Measurements from ENCODE around the gene MAML2.

The MAML2 gene

DNA sequence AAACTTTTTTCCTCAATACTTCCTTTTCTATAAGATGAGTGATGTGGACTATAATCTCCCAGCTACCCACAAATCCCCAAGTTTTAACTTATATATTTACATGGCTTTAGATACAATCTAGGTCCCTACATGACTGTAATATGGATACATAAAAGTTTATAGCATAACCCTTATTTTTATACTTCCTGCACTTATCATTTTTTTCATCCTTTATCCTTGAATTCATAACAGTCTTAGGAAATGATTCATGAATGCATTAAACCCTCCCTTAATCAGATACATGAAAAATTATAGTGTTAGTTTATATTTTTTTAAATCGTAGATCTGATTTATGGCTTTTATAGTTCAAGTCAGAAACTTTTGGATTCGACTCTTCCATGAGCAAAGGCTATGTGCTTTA, 195.8 kb downstream of the MAML2 start:
- no peak for DNase-seq

DNA sequence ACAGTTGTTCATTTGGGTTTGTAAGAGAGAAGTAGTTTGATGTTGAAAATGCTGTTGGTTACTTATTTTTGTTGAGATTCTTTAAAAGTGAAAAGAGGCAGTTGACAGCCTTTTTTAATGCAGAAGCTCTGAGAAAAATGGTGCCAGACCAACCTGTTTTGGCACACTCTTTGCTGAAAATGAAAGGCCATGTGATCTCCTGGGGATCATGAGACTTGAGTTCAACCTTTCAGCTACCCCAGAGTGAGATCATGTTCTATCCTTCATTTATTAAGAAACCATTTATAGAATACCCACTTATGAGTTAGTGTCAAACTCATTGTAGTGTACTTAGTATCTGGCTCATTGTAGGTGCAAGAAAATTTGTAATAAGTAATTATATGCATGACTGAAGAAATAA, 196.2 kb downstream of the MAML2 start:
- DNase-seq, result no peak

DNA sequence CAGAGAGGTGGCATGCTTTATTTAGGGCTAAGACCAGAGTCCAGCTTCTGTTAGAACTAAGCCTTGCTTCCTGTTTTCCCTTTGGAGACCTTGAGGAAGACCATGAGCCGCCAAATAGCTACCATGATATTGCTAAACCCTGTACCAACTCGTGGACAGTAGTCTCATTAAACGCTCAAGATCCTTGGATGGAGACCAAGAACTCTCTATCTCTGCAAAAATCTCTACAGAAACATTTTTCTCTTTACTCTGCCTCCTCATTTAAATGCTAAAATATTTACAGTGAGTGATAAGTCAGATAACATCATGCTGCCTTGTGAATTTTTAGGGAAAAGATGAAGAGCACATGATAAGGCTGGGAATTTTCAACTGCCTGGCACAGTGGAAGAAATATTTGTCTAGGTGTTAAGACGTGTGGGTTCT, 197.8 kb downstream of the MAML2 start:
- DNase-seq, result no peak

DNA sequence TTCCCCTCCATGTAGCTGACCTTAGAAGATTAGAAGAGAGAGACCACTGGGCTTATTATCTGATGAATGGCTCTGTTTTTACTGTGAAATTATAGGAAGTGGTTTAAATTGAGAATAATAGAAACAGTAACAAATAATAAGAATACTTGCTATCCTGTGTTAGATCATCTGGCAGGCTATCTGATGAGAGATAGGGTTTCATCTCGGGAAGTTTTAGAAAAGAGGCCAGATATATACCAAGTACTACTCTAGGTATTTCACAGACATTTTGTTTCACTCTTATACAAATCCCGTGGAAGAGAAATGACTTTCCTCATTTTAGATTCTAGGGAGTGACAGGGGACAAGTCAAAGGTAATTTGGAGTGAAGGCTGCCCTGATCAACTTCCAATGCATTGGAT, 198.4 kb downstream of the MAML2 start:
- no peak for DNase-seq

DNA sequence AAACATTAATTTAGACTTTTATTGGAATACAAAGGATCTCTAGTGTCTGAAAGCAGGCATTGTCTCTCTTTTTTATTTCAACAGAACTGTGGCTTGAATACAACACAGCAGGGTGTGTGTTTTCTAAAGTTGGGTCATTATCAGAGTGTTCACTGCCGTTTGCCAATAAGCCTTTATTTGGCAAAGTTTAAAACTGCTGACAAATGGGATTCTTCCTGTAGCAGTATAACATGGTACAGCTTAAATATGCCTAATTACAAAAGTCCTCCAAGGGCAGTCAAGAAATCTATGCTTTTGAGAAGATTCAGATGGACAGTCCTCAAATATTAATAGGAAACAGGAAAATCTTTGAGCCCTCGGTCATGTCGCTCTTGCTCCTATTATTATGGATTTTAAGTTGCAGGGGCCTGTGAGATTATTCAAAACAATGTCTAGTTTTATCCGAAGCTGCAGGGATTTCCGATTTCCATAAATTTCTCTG, 199.9 kb downstream of the MAML2 start:
- no peak for DNase-seq

DNA sequence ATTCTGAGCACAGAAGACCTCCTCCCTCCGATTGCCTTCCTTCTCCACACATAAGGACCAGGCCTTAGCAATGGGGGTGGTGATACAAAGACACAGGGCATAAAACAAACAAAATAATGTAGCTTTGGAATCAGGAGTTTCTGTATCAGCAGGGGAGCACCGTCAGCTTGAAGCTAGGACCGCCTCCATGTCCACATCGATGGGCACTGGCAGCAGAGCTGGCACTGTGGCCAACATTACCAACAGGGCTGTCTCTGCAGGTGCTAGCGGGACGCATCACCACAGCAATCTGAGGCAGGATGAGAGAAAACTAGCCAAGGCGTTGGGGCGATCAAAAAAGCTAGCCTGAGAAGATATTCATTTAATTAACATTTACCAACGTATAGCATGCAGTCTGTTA, 201.4 kb downstream of the MAML2 start:
- no peak for DNase-seq

DNA sequence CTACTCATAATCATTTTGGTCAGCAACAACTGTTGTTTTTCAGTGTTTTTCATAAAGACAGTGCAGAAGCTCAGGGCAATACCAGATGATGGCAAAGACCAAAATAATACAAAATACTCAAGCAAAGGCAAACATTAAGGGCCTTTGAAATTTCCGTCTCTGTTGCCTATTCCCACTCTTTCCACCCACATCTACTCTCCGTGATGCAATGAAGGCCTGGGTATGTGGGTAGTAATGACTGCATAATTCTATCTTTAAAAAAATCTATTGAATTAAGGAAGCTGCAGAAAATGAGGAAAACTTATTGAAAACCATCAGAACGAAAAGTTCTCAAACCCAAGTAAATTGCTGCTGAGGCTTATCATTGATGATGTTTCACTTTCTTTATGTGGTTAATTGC, 203.3 kb downstream of the MAML2 start:
- DNase-seq, result no peak

DNA sequence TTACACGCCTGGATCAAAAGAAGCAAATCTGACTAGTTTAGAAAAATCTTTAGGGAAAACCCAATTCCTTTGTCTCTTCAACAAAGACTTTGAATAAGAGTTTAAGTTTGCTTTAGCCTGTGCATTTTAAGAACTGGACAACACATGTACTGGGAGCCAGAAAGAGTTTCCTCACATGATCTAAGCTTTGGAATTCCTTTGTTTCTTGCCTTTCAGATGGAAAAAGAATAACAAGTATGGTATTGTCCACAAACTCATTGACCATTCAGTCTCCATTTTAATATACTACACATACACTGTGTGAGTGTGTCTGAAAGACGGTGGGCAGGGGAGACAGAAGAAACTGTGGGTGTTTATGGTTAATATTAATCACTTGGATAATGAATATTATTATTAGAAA, 205.6 kb downstream of the MAML2 start:
- DNase-seq, result no peak

DNA sequence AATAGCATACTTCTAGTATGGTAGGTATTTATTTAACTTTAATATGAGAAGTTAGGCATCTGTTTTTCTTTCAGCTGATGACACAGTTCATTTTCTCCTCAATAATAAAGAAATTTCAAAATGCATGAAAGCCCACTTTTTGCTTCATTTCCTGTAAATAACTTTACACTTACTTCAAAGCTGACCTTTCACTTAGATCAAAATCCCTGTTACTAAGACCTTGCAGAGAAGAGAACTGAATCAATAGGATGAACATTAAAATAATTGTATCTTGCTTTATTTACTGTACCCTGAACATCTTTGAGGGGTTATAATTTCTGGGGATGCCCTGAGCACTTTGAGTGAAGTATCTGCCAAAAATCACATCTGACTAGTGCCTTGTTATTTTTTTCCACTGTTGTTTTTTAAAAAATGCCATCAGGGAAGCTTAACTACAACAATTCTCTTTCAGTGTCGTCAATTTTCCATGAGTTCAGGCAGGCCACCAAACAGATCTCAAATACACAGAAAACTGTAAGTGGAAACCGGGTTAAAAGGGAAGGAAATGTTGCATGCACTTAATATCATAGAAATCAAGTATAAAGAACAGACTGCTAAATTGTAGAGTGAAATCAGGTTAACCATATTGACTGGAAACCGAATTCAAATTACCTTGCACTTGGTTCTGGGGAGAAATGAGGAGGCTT, 206.2 kb downstream of the MAML2 start:
- no peak for DNase-seq

DNA sequence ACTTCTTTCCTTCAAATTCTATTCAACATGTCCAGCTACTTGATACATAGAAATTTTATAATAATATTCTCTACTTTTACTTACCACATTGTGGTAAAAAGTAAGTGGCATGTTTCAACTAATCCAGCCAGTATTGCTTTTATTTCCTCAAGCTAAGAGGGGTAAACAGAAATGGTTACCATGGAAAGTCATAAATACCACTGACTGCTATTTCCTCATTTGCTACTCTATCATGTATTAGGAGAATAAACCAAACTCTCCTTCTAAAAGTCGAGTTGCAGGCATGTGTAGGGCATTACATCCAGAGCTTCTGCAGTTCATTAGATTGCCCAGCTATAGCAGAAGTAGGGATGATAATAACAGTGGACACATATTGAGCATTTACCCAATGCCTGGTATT, 208.4 kb downstream of the MAML2 start:
- no peak for DNase-seq

DNA sequence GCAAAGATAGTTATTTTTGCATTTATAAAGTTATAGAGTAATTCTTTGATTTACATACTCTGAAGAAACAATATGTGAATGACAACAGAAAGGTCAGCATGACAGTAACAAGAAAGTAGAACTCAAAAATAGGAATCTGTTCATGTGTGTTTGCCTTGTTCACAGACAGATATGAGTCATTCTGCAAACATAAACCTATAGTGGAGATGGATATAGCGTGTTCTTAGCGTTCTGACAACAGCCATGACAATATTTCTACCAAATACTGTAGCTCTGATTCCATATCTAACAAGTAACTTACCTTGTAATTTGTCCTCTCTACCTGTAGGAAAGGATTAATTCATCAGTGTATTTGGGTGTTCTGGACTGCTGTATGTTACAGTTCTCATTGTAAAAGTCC, 210.6 kb downstream of the MAML2 start:
- DNase-seq, result no peak

DNA sequence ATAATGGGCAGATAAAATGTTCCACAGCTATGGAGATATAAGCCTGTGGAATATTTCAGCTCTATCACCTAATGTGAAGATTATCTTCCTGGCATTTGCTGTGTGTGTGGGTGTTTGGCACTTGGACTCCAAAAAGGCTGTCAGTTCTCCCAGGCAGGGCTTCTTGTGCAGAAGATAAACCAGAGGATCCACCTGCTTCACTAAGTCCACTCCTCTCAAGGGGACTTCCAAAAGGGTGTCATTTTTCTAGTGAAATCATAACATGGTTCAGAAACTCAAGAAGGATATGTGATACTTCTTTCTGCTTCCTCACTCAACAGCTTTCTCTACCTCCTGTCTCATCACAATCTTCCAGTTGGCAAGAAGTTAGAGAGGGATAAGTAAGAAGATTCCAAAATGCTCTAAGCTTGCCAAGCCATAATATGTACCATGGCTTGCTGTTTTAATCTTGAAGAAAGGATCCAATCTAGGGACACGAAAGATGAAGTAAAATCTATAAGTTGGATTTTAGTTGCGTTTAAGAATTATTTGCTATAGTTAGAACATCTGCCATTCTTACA, 212.9 kb downstream of the MAML2 start:
- DNase-seq, result no peak

DNA sequence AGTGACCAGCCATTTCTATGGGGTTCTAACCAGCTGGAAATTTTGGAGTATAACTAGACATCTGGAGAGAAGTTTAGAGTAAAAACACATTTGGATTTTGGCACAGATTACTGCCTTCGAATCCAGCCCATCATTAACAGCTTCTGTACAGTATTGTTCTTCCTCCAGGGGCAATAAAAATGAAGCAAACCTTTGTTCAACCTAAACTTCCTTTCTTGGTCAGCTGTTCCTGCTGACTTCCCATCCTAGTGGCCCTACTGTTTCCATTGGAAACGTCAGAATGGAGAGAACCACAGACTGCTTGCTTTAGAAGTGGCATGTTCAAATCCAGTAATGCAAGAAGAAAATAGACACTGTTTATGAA, 215.4 kb downstream of the MAML2 start:
- DNase-seq, result no peak

DNA sequence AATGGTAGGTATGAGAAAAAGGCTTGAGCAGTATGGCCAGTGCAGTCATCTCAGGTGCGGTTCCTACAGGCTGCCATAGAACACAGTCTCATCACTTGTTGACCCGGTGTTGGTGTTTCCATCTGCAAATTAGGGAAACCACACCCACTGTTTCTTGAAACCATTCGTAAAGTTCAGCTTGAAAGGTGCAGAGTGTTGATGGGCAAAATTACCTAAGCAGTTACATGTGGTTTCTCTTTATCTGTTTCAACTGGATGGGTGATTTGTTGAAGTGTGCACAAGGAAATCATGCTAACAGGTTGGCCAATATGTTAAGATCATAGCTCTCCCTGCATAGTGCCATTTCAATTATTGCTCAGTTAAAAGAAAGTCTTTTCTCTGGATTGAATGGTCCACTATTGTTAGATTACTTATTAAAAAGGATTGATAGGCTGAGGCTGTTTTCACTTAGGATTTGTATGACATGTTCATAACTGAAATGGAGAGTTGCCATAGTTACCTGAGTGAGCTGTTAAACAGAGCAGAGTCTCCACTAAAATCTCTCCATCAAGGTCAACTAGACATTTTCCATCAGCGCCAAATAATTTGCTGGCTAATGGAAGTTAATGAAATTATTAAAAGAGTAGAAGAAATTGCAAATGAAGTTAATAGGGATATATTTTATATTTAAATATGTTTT, 215.9 kb downstream of the MAML2 start:
- DNase-seq, result no peak

DNA sequence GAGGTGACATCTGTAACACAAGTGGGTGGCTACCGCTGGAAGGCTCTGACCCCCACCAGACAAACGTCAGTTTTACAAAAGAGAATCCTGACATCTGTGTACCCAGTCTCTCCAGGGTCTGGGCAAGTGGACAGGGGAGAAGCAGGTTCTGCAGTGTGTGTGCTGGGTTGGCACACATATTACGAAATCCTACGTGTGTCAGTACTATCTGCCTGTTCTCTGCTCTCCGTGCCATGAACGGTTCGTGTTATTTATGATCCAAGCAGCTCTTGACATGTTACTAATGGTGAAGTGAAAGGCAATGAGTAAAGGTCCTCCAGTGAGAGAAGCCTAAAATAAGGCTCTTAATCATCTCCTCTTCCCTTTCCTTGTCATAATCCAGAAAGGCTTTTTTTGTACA, 217.6 kb downstream of the MAML2 start:
- DNase-seq, result no peak

DNA sequence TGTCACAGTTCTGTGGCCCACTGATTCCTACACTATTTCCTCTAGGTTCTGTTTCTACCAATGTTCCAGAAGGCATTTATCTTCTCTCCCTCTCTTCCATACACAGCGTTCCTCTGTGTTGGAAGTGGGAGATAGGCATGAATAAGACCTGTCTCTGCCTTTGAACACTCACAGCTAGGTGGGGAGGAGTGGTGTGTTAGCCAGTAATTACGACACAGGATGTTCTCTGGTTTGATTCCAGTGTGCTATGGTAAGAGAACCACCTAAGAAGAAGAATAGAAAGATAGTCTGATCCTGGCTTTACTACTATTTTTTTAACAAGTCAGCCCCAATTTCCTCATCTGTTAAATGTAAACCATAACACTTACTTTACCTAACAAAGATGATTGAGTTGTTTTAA, 218.8 kb downstream of the MAML2 start:
- no peak for DNase-seq

DNA sequence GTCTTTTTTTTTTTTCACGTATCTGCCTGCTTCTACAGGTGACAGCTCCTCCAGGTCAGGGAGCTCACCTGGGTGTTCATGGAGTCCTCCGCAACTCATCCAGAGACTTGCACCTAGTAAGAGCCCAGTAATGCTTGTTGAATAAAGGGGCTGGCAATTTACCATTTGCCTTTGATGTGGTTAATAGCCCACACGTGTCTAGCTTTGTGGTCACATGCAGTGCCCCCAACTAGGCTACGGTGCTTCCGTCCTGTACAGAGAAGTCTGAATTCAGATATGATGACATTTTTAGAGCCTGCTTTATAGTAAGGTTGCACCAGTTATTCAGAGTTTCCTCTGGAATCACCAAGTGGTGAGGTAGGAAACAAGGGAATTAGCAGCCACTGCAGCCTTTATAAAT, 219.7 kb downstream of the MAML2 start:
- no peak for DNase-seq

DNA sequence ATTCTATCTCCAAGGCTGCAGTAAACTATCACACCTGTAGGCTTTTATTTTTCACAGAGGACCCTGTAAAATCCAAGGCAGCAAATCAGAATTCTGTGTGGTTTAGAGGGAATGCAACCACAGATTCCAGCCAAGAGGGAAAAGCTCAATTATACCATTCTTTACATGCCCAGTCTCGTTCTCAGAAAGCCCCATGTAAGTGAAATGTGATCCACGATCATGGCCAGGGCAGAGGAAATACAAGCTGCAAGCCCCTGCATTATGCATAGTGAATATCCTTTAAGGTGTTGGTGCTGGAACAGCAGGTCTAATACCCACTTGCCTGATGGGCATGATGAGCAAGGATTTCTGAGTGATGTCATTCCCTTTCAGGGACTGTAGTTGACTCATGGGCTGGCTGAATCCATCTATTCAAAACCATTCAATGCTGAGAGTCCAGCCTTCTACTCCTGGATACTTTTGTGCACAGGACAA, 220.4 kb downstream of the MAML2 start:
- no peak for DNase-seq

DNA sequence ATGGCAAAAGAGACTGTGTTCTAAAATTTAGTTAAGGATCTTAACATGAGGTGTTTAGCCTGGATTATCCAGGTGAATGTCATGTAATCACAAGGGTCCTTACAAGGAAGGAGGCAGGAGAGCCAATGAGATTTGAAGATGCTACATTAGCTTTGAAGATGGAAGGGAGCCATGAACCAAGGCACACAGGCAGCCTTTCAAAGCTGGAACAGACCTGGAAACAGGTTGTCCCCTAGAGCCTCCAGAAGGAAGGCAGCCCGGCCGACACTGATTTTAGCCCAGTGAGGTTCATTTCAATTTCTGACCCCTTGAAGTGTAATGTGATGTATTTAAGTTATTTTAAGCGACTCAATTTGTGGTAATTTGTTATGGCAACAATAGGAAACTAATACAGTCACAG, 223.8 kb downstream of the MAML2 start:
- no peak for DNase-seq

DNA sequence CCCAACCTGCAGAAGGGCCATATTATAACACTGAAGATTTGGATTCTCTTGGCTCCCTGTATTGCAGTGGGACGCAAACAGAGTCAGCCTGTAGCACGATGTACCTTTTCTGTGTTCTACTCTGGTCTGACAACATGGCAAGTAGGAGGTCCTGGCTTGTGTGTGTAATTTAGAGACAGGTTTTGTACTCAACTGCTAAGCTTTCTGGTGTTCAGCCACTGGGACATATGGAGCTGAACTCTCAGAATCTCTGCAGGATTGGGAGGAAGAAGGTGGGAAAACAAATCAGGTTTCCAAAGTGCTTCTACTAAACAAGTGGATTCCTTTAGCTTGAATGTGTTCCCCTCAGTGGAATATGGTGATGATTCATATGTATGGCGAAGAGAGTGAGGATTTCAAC, 226.6 kb downstream of the MAML2 start:
- DNase-seq, result no peak

DNA sequence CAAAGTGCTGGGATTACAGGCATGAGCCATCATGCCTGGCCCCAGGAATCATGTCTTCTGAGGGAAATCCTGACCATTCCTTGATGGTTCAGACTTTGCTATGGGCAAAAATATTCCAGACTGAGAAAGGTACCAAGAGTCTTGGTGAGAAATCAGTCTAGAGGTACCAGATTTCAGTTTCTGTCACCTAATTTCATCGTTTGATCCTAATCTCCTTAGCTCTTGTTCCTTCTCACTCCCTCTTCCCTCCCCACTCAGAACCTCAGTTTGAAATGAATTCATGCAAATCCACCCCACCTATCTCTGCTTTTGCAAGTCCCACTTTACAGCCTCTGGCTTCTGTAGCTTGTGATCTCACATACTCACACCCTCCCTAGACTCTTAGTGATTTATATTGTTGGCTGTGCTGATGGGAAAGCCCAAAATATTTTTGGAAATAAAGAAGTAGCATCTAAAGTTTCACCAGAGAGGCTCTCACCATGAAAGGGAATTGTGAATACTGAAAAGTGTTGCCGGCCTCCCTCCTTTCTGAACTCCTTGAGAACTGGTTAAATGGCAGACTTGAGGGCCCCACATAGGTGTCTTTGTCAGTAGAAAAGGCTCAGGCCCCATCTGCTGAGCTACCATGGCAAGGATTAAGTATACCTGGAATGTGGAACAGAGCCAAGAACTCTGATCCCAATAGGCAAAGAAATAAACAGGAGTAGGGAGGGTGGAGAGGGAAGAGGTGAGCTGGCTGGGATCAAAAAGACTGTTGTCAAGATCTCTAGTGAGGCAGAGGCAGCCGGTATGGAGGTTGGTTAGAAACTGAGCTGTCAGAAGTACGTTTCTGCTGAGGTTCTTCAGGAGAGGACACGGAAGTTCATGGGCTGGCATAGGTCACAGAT, 228.6 kb downstream of the MAML2 start:
- DNase-seq, result no peak

DNA sequence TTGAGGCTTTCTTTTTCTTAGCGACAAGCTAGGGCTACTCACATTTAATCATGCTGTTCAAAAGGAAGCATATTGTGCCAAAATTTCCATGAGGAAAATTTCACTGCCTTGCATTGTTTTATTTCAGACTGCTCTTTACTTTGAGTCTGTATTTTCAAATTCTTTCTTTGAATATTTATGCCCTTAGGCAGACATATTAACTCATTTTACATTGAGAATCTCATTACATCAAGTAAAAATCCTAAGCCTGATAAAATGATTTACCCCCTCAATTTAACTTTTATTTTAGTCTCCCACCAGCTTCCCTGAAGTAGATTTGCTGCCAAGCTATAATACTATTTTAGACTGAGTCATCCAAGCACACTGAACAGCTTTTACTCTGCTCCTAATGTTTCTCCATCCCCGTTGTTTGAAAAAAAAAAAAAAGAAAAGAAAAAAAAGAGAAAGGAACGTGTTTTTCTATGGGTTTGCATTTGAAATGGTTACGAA, 229.8 kb downstream of the MAML2 start:
- DNase-seq, result no peak

All from activated T-cell treated with anti-CD3 and anti-CD28 coated beads for 4 hours (primary cell).